Hematopoietic multipotent progenitor cell treated with erythropoietin and hydrocortisone succinate and interleukin-3 and kit ligand, for 15 days (in vitro differentiated cells): ENCODE measurements around the gene TUBD1.
"Not testable (repeated sequence)": the region's sequence is repeated elsewhere in the genome, so short reads cannot be mapped to it uniquely, and the experiment has no call there.

Experiments used
- DNase-seq: peaks from one replicate; pipeline ENCODE4 v3.0.0-alpha.2; 2015; ENCODE audit warnings: low spot score

The TUBD1 gene

DNA sequence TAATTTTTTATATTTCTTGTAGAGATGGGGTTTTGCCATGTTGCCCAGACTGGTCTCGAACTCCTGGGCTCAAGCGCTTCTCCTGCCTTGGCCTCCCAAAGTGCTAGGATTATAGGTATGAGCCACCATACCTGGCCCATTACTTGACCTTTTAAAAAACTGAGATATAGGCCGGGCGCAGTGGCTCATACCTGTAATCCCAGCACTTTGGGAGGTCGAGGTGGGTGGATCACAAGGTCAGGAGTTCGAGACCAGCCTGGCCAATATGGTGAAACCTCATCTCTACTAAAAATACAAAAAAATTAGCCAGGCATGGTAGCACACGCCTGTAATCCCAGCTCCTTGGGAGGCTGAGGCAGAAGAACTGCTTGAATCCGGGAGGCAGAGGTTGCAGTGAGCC, 19.3 kb downstream of the TUBD1 start:
- not testable (repeated sequence) for DNase-seq

GRCh38 chr17:59872351-59872750, 20.4 kb downstream of the TUBD1 start:
- no peak for DNase-seq

- no peak for DNase-seq
Measured at GRCh38 chr17:59870482-59870881, 22.3 kb downstream of the TUBD1 start.

DNA sequence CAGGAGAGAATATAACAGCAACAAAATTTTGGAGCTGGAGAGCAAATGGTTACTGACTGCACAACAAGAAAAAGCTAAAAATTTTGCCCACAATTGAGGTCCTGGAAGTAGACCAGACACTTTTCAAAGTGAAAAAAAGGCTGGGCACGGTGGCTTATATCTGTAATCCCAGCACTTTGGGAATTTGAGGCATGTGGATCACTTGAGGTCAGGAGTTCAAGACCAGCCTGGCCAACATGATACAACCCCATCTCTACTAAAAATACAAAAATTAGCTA, 22.9 kb downstream of the TUBD1 start:
- no peak for DNase-seq

- no peak for DNase-seq
Measured at GRCh38 chr17:59863616-59864015, 29.1 kb downstream of the TUBD1 start.

DNA sequence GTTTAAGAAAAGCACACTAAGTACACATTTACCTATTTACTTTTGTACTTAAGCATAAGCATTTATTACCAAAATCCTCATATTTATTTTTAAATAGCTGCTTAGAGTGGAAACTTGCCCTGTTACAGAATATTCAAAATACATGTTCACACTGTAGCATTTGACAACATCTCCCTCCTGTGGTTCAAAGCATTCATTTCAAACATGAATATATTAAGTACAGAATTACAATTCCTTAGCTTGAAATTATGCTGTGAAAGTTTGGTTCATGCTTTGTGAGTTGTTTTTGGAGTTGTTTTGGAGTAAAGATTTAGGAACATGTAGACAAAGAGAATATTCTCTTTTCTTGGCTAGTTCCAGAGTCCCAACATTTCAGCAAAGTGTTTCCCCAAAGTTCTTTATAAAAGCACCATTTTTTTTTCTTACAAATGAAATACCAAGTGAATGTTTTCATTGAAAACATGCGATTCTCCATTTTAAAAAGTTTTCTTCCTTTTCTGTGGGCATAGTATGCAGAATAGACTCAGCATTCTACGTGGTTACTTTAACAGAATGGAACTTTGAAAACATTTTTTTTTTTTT, 33.2 kb downstream of the TUBD1 start:
- DNase-seq = peak; percentile 50

DNA sequence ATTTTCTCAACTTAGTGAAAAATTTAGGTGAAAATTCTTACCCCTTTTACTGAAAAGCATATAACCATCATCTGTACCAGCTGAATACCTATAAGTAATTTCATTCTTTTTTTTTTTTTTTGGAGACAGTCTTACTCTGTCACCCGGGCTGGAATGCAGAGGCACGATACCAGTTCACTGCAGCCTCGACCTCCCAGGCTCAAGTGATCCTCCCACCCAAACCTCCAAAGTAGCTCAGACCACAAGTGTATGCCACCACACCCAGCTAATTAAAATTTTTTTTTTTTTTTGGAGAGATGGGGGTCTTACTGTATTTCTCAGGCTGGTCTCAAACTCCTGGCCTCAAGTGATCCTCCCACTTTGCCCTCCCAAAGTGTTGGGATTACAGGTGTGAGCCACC, 33.8 kb downstream of the TUBD1 start:
- no peak for DNase-seq

DNA sequence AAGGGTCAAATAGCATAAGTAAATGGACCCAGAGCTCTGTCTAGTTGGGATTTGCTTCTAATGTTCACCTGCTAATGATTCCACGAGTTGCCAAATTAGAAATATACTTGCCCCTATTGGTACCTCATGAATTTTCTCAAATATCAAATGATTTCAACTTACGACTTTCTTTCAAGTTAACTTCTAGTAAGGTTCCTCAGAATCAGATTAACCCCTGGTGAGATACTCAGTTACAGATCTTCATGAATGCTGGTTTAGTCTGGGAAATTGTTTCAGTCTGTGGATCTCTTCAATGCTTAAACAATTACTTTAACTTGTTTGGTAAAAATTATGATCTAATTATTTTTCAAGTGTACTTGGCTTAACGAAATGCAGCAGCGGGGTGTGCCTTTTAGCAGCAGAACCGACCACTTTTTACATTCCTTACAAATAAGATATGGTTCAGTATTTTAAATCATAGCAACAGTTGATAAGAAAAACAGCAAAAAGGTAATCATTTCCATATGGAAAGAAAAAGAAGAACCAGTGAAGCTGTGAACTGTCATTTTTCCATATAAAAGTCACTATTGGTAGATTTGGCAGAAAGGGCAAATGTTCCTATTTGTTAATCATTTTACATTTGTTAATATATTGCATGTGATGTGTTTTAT, 34.5 kb downstream of the TUBD1 start:
- DNase-seq = no peak

DNA sequence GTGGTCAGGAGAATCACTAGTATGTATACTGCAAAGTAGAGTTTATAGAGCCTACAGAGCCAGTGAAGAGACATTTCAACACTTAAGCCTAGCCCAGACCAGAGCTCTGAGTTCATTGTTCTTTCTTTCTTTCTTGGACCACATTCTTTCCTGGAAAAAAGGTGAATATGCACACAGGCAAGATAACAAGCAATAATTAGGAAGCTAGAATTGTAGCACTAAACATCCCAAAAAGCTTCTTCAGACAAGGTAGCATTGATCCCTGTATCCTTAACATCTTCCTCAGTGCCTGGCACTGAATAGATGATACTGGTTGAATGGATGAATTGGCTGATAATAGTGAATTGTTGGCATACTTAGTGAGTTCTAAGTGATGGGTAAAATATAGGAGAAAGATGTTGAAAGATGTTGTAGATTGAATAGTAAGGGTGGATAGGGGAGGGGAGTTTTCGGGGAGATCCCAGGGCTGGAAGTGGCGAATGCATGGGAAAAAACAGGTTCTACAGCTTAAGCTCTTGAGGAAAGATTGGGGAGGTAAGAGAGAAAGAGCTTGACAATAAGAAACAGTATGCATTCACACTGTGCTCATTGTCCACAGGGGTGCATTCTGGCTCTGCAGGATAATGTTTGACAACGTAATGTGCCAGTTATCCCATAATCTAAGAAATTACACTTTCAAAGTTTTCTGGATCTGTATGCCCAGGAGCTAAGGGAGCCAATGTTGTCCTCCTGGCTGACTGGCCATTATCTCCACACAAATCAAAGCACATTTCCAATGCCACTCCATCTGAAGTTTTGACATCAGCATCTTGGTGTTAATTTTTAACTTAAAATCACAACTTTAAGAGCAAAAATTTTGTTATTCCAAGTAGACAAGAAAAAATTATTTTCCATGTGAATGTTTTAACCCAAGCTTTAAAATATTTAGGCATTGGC, 35.6 kb downstream of the TUBD1 start:
- DNase-seq = no peak

DNA sequence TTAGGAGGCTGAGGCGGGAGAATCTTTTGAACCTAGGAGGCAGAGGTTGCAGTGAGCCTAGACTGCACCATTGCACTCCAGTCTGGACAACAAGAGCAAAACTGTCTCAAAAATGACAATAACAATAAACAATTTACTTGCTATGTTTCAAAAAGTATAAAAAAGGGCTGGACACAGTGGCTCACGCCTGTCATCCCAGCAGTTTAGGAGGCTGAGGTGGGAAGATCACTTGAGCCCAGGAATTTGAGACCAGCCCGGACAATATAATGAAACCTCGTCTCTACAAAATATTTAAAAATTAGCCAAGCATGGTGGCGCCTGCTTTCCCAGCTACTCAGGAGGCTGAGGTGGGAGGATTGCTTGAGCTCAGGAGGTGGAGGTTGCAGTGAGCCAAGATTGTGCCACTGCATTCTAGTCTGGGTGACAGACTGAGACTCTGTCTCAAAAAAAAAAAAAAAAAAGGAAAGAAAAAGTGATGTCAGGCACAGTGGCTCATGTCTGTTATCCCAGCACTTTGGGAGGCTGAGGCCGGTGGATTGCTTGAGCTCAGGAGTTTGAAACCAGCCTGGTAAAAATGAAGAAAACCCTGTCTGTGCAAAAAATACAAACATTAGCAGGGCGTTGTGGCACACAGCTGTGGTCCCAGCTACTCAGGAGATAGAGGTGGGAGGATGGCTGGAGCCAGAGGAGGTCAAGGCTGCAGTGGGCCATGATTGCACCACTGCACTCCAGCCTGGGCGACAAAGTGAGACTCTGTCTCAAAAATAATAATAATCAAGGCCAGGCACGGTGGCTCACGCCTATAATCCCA, 38.6 kb downstream of the TUBD1 start:
- not testable (repeated sequence) for DNase-seq

DNA sequence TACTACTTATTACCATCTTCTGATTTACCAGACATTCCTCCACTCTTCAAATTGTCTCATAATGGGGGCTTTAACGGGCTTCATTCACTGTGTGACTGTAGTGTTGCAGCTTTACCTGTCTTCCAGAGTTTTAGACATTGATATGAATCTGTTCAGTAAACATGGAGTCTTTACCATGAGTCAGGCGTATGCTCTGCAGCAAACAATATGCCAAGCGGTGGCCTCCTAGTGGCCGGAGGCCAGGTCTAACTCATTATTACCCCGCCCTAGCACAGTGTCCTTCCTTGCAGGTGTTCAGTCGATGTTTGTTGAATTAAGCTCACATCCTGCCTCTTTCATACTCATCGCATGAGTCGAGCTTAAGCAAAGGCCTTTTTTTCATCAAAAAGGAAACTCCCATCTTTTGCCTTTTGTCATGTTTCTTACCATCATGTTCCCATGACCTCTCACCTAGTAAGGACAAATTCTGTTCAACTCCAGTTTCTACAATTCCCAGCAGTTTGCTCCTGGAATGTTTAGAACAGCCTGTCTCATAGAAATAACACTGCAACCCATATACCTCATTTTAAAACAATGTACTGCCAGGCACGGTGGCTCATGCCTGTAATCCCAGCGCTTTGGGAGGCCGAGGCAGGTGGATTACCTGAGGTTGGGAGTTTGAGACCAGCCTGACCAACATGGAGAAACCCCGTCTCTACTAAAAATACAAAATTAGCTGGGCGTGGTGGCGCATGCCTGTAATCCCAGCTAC, 39.4 kb downstream of the TUBD1 start:
- no peak for DNase-seq

DNA sequence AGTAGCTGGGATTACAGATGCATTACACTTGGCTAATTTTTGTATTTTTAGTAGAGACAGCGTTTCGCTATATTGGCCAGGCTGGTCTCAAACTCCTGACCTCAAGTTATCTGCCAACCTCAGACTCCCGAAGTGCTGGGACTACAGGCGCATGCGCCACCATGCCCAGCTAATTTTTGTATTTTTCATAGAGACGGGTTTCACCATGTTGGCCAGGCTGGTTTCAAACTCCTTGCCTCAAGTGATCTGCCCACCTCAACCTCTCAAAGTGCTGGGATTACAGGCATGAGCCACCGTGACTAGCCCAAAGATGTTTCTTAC, 39.9 kb downstream of the TUBD1 start:
- DNase-seq = not testable (repeated sequence)

GRCh38 chr17:59851439-59852375, 41.0 kb downstream of the TUBD1 start:
- no peak for DNase-seq

GRCh38 chr17:59850311-59850710, 42.4 kb downstream of the TUBD1 start:
- not testable (repeated sequence) for DNase-seq

GRCh38 chr17:59848778-59849177, 44.0 kb downstream of the TUBD1 start:
- no peak for DNase-seq

DNA sequence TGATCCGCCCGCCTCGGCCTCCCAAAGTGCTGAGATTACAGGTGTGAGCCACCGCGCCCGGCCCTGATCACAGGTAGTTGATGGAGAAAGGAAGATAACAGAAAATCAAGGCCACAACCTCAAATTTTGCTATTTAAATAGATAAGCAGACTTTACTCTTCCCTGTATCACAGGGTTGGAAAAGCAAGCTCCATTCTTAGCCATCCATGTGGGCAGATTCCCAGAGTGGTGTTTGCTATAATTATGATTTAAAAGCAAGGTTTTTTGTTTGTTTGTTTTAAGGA, 44.4 kb downstream of the TUBD1 start:
- no peak for DNase-seq

- no peak for DNase-seq
Measured at GRCh38 chr17:59846394-59847165, 46.2 kb downstream of the TUBD1 start.

DNA sequence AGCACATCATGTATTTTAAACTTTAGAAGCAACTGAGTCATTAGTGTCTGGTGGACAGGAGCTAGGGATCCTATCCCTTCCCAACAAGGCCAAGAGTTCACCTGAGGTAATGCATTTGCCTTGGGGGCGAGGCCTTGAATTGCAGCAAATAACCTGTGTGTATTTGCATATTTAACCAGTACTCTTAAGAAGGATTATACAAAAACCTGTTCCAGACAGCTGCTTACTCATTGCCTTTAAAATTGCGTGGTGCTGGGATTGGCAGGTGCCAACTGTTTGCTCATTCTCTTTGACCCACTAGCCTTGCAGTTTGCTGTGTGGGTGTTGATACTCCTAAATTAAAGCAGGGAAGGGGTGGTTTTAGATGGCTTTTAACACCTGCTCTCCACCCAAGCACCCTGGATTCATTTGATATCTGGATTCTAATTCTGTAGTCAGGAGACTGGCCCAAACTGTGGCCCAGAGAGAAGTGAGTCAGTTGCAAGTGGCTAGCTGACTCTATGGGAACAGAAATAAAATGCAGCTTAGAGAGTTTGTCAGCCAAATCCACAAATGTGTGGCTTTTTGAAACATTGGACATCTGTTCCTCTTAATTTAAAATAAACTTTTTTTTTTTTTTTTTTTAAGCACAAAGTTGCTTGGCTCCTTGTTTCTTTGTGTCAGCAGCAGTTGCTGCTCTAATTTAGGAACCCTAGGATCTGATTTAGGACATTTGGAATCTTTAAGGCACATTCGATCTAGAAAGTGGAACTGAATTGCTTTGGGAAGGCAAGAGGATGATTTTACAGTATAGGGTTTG, 46.9 kb downstream of the TUBD1 start:
- no peak for DNase-seq

DNA sequence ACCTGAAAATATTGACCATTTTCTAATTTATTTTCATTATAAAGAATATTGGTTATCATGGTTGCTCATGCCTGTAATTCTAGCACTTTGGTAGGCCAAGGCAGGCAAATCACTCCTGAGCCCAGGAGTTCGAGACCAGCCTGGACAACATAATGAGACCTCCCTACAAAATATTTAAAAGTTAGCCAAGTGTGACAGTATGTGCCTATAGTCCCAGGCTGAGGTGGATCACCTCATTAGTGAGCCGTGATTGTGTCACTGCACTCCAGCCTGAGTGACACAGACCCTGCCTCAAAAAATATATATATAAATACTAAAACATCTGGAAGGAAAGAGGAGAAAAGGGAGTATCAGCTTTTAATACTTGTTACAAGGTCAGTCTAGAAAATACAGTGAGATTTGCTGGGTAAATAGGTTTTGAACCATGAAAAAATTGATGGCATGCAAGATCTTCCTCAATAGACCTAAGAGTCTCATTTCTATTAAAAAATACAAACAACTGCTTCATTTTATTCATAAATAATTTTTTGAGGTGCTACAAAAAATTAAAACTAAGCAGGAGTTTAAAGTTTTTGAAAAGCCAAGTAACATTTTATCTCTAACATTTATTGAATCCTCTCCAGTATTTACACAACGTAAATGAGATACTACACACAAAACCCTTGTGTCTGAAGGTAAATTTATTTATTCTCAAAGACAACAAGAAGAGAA, 47.7 kb downstream of the TUBD1 start:
- DNase-seq = no peak
